Prostate gland (tissue), 2 donors: Measurements from ENCODE around the gene TSTD1.

ENCODE experiments used
- CTCF ChIP-seq, 4 experiments: fragments of 200-600 bp in 2 of 4; fragments of 450-650 bp in 2 of 4; sonication (generic) in 2 of 4; IDR thresholded peaks; 1 replicate in 3 of 4; 2 replicates in 1 of 4; pipeline ENCODE4 v1.5.1; 2016 to 2019; ENCODE audit warnings: antibody characterized with exemption in 4 of 4, mild to moderate bottlenecking in 2 of 4, moderate library complexity in 2 of 4
- POLR2A ChIP-seq: fragments of 450-650 bp; IDR thresholded peaks from one replicate; pipeline ENCODE4 v1.6.1; 2016; ENCODE audit warnings: antibody characterized with exemption, mild to moderate bottlenecking
- POLR2AphosphoS5 ChIP-seq: sonication (generic); formaldehyde crosslinking; IDR thresholded peaks from one replicate; pipeline ENCODE4 v1.6.1; 2017; ENCODE audit warnings: antibody characterized with exemption

- TF ChIP-seq POLR2A (no peak), POLR2AphosphoS5 (no peak), CTCF (IDR thresholded peaks at IDR 0.05) (no peak)
Observed at GRCh38 chr1:161001525-161001924, 37.2 kb downstream of the TSTD1 start.
